HEK293 (cell line): ENCODE results near the gene CDK10.

Experiments
- RBAK ChIP-seq: fragments of 450-650 bp; formaldehyde crosslinking; IDR thresholded peaks from 2 replicates; pipeline ENCODE4 v1.5.1; 2016; ENCODE audit warnings: missing biosample characterization, missing genetic modification characterization
- TF ChIP-seq, protein P1 (sequence below): sonication (generic); formaldehyde crosslinking; IDR thresholded peaks from 2 replicates; pipeline ENCODE4 v1.8.1; 2022; ENCODE audit warnings: mild to moderate bottlenecking, moderate library complexity, missing genetic modification reagents
- TF ChIP-seq, protein P2 (sequence below): fragments of 450-650 bp; formaldehyde crosslinking; IDR thresholded peaks from 2 replicates; pipeline ENCODE4 v1.5.1; 2016; ENCODE audit warnings: missing biosample characterization, missing genetic modification characterization
- TF ChIP-seq, protein P3 (sequence below): fragments of 450-650 bp; formaldehyde crosslinking; IDR thresholded peaks from 2 replicates; pipeline ENCODE4 v1.5.1; 2016; ENCODE audit warnings: missing biosample characterization, missing genetic modification characterization

DNA sequence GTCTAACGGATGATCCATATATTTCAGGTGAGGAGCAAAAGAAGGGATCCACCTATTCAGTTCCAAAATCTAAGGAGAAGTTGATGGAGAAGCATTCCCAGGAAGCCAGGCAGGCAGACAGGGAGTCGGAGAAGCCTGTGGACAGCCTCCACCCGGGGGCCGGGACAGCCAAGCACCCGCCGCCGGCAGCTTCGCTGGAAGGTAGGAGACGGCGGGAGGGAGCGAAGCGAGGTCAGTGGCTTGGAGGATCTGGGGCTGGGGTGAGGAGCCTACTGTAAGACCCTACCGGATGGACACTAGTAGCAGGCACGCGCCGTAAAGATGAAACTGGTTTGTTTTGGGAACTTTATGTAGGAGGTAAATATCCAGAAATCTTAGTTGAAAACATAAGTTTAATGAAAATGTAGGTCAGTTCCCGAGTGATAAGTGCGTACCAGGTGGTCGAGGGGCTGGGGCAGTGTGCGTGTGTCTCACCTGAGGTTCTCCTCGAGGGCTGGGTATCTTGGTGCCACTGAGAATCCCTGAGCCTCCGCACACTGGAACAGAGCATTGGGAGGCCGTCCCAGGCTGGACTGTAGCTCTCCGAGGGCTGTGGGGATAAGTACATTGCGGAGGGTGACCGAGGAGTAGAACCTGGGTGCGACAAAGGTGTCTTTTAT lies 28.1 kb upstream of the CDK10 start:
- TF ChIP-seq RBAK (tag by site-specific recombination): no peak
- TF ChIP-seq, protein P1, sequence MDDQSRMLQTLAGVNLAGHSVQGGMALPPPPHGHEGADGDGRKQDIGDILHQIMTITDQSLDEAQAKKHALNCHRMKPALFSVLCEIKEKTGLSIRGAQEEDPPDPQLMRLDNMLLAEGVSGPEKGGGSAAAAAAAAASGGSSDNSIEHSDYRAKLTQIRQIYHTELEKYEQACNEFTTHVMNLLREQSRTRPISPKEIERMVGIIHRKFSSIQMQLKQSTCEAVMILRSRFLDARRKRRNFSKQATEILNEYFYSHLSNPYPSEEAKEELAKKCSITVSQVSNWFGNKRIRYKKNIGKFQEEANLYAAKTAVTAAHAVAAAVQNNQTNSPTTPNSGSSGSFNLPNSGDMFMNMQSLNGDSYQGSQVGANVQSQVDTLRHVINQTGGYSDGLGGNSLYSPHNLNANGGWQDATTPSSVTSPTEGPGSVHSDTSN (CRISPR knock-in tag): no peak
- TF ChIP-seq, protein P2, sequence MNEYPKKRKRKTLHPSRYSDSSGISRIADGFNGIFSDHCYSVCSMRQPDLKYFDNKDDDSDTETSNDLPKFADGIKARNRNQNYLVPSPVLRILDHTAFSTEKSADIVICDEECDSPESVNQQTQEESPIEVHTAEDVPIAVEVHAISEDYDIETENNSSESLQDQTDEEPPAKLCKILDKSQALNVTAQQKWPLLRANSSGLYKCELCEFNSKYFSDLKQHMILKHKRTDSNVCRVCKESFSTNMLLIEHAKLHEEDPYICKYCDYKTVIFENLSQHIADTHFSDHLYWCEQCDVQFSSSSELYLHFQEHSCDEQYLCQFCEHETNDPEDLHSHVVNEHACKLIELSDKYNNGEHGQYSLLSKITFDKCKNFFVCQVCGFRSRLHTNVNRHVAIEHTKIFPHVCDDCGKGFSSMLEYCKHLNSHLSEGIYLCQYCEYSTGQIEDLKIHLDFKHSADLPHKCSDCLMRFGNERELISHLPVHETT (tag by site-specific recombination): no peak
- TF ChIP-seq, protein P3, sequence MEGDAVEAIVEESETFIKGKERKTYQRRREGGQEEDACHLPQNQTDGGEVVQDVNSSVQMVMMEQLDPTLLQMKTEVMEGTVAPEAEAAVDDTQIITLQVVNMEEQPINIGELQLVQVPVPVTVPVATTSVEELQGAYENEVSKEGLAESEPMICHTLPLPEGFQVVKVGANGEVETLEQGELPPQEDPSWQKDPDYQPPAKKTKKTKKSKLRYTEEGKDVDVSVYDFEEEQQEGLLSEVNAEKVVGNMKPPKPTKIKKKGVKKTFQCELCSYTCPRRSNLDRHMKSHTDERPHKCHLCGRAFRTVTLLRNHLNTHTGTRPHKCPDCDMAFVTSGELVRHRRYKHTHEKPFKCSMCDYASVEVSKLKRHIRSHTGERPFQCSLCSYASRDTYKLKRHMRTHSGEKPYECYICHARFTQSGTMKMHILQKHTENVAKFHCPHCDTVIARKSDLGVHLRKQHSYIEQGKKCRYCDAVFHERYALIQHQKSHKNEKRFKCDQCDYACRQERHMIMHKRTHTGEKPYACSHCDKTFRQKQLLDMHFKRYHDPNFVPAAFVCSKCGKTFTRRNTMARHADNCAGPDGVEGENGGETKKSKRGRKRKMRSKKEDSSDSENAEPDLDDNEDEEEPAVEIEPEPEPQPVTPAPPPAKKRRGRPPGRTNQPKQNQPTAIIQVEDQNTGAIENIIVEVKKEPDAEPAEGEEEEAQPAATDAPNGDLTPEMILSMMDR (tag by site-specific recombination): no peak
